ENCODE results near the gene NLK.
"Not testable (repeated sequence)": the region's sequence is repeated elsewhere in the genome, so short reads cannot be mapped to it uniquely, and the experiment has no call there.

NLK gene

DNA sequence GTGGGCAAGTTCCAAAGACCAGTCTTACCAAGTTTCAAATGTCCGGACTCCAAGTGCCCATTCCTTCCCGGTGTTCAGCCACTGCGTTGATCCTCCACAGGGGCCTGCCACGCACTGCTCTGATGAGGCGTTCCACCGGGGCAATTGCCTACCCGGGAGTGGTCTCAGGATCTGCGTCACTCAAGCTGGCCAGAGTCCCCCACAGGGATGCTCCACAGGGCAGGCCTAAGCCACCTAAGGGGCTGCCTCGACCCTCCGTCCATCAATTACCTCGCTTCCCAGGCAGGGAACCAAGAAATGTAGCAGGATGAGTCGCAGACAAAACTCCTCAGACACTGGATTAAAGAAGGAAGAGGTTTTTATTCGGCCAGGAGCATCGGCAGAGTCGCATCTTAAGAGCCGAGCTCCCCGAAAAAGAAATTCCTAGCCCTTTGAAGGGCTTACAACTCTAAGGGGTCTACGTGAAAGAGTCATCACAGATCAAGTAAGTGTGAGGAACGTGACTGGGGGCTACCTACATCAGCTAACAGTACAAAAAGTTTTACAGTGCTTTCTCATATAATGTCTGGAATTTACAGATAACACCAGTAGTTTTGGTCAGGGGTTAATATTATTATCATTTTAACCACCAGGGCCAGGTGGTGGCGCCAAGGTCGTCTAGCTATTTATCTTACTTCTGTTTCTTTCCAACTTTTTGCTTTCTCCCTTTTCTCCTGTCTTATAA lies 196.2 kb downstream of the NLK start:
- DNase-seq (ENCODE audit: low read depth); H3K4me3 ChIP-seq (ENCODE audit: low read length): not testable (repeated sequence)

DNA sequence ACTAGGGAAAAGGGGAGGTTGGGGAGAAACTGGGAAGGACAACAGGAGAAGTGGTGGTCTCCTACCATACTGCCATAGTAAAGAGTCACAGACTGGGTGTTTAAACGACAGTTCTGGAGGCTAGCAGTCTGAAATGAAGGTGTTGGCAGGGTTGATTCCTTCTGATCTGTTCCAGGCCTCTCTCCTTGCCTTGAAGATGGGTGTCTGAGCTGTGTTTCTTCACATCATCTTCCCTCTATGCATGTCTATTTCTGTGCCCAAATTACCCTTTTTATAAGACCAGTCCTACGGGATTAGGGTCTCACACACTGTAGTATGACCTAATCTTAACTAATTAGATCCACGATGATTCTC lies 196.8 kb downstream of the NLK start:
- DNase-seq (ENCODE audit: low read depth): no peak
- no peak overlapping the region for H3K4me3 ChIP-seq (ENCODE audit: low read length)
- TF ChIP-seq, protein P1, sequence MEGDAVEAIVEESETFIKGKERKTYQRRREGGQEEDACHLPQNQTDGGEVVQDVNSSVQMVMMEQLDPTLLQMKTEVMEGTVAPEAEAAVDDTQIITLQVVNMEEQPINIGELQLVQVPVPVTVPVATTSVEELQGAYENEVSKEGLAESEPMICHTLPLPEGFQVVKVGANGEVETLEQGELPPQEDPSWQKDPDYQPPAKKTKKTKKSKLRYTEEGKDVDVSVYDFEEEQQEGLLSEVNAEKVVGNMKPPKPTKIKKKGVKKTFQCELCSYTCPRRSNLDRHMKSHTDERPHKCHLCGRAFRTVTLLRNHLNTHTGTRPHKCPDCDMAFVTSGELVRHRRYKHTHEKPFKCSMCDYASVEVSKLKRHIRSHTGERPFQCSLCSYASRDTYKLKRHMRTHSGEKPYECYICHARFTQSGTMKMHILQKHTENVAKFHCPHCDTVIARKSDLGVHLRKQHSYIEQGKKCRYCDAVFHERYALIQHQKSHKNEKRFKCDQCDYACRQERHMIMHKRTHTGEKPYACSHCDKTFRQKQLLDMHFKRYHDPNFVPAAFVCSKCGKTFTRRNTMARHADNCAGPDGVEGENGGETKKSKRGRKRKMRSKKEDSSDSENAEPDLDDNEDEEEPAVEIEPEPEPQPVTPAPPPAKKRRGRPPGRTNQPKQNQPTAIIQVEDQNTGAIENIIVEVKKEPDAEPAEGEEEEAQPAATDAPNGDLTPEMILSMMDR (conservative IDR thresholded peaks at IDR 0.05; ENCODE audit: low read length): no peak

- H3K4me3 ChIP-seq (ENCODE audit: low read length): no peak overlapping the region
- no peak for DNase-seq (ENCODE audit: low read depth)
- TF ChIP-seq, protein P1 (conservative IDR thresholded peaks at IDR 0.05; ENCODE audit: low read length): no peak
Observed at GRCh38 chr17:28240688-28241340, 198.3 kb downstream of the NLK start.

- no peak overlapping the region for H3K4me3 ChIP-seq (ENCODE audit: low read length)
- TF ChIP-seq, protein P1 (conservative IDR thresholded peaks at IDR 0.05; ENCODE audit: low read length): no peak
- DNase-seq (ENCODE audit: low read depth): no peak
Observed at GRCh38 chr17:28242791-28243190, 200.3 kb downstream of the NLK start.

GRCh38 chr17:28243268-28243667 lies 200.8 kb downstream of the NLK start:
- DNase-seq (ENCODE audit: low read depth); H3K4me3 ChIP-seq (ENCODE audit: low read length): not testable (repeated sequence)

GRCh38 chr17:28244446-28244845 lies 202.0 kb downstream of the NLK start:
- H3K4me3 ChIP-seq (ENCODE audit: low read length): no peak overlapping the region
- no peak for DNase-seq (ENCODE audit: low read depth)
- TF ChIP-seq, protein P1 (conservative IDR thresholded peaks at IDR 0.05; ENCODE audit: low read length): no peak
